Measurements from ENCODE around the gene KIFAP3. TPM values are rescaled to one million over a fixed set of nuclear protein-coding genes. Genes with fewer than 3 reads are reported as not detected.

Gene KIFAP3
- total and polyA plus RNA-seq, 9 donors: 16.1 to 35.5 (median 31.4) TPM

DNA sequence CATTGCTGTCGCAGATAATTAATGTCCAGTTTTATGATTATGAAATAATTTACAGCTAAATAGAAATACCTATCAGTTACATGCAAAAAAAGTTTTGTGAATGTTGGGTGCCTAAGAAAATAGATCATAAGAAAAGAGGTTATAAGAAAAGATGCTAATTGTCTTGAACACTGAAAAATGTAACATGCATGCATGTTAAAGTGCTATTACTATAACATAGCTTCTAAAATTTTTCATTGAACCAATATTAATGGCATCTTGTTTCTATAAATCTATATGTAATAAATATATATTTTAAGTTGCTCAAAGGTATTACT lies 145.3 kb downstream of the KIFAP3 start:
- no peak overlapping the region for H3K27ac ChIP-seq
- H3K9me3 ChIP-seq: no peaks in the 10 kb centered on the region
- H3K27me3 ChIP-seq: no peaks in the 10 kb centered on the region
- intact Hi-C loops (cut with DNase I): no loop called here
- no peaks in the 10 kb centered on the region for H3K4me1 ChIP-seq (ENCODE audit: insufficient read depth)
- DNase-seq: no peak
- no peak for TF ChIP-seq EP300 (IDR thresholded peaks at IDR 0.05)
- 25 to 31% (median 27%) methylated on average over 1 of the region's 1 CpG for WGBS, 3 donors
- H3K4me3 ChIP-seq: no peak overlapping the region
- H3K36me3 ChIP-seq: no peaks in the 10 kb centered on the region

DNA sequence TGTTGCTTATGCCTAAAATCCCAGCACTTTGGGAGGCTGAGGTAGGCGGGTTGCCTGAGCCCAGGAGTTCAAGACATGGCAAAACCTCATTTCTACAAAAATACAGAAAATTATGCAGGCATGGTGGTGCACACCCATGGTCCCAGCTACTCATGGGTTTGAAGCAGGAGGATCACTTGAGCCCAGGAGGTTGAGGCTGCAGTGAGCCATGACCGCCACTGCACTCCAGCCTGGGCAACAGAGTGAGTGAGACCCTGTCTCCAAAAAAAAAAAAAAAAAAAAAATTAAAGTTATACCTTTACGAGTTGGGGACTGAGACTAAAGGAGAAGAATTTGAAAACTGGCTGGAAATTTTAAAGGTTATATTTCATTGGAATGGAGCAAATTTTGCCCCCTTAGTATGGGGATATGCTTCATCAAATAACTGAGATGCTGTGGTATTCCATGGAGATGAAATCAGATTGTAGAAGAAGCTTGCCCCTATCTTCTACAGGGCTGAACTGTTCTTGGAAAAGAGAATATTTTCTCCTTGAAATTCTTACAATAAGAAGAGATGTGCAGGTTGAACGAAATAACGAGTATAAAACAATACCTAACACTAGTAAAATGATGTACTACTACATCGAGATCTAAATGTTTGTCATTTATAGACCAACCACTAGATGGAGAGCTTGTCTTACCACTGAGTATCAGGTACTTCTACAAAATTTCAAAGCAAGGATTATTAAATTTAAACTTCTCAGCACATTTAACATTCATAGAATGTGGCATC lies 145.9 kb downstream of the KIFAP3 start:
- no peak for DNase-seq
- Histone ChIP-seq H3K36me3 (no peaks in the 10 kb centered on the region), H3K27me3 (no peaks in the 10 kb centered on the region), H3K4me3 (no peak overlapping the region), H3K4me1 (ENCODE audit: insufficient read depth) (no peaks in the 10 kb centered on the region), H3K9me3 (no peaks in the 10 kb centered on the region), H3K27ac (no peak overlapping the region)
- no peak for TF ChIP-seq EP300 (IDR thresholded peaks at IDR 0.05)
- TF ChIP-seq, protein P1, sequence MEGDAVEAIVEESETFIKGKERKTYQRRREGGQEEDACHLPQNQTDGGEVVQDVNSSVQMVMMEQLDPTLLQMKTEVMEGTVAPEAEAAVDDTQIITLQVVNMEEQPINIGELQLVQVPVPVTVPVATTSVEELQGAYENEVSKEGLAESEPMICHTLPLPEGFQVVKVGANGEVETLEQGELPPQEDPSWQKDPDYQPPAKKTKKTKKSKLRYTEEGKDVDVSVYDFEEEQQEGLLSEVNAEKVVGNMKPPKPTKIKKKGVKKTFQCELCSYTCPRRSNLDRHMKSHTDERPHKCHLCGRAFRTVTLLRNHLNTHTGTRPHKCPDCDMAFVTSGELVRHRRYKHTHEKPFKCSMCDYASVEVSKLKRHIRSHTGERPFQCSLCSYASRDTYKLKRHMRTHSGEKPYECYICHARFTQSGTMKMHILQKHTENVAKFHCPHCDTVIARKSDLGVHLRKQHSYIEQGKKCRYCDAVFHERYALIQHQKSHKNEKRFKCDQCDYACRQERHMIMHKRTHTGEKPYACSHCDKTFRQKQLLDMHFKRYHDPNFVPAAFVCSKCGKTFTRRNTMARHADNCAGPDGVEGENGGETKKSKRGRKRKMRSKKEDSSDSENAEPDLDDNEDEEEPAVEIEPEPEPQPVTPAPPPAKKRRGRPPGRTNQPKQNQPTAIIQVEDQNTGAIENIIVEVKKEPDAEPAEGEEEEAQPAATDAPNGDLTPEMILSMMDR (IDR thresholded peaks at IDR 0.05): peak; percentile 37 to 61 (median 45)
- intact Hi-C loops (cut with DNase I): no loop called here
- WGBS, 3 donors: 37 to 47% (median 42%) methylated on average over 6 of the region's 6 CpGs

DNA sequence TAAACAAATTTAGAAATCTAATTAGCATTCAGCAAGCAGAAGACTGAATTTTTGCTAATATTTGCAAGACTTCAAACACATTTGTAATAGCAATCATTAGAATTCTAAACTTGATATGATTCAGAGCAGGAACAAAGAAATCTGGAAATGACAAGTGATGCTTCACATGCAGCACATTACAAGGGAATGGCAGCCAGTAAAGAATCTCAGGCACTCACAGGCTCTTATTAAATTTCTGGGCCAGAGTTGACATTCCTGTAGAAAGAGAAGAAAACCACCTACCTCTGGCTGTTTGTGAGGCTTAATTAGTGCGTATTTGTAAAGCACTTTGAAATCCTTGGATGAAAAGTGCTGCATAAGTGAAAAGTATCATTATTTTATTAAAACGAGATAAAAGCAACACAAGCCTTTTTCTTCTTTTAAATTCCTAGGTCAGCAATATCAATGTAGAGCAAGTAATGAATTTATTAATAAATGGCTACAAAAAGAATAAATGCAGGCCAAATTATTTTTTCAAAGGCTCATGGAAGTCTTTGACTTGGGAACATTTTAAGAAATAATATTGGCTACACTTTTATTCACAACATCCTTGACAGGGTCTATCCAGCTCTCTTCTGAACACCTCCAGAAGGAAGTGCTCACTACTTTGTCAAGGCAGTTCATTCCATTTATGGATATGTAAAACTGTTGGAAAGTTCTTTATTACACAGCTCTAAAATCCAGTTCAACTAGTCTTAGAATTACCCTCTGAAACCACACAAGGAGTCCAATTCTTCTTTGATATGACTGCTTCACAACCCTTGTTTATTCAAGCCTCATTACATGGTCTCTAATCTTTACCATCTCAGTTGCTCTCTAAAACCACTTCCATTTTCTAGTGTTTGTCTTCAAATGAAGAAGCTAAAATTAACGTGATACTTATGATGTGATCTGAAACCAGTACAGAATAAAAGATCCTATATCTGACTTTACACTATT lies 148.7 kb downstream of the KIFAP3 start:
- H3K4me3 ChIP-seq: no peak overlapping the region
- 61 to 63% (median 62%) methylated on average over 3 of the region's 3 CpGs for WGBS, 3 donors
- H3K27ac ChIP-seq: no peak overlapping the region
- no peaks in the 10 kb centered on the region for H3K9me3 ChIP-seq
- no peaks in the 10 kb centered on the region for H3K27me3 ChIP-seq
- H3K4me1 ChIP-seq (ENCODE audit: insufficient read depth): no peaks in the 10 kb centered on the region
- TF ChIP-seq EP300 (IDR thresholded peaks at IDR 0.05): no peak
- DNase-seq: no peak
- intact Hi-C loops (cut with DNase I): no loop called here
- no peaks in the 10 kb centered on the region for H3K36me3 ChIP-seq

DNA sequence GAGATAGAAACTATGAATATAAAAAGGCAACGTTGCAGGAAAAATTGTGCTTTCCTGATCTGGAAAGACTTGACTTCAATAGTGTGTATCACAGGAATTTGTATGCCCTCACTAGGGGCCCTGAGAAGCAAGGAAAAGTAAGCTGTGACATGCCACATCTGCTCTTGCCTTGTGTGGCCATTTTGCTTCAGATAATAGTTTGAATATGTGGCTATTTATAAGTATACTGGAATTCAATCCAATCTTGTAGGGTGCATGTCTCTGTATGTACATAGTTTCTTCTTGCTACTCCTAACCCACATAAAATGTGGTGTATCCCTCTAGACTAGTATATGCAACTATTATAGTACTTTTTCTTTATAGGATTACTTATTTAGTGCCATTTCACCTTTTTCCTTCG lies 149.7 kb downstream of the KIFAP3 start:
- H3K27ac ChIP-seq: no peak overlapping the region
- 55 to 65% (median 56%) methylated on average over 2 of the region's 2 CpGs for WGBS, 3 donors
- H3K27me3 ChIP-seq: no peaks in the 10 kb centered on the region
- DNase-seq: no peak
- H3K4me1 ChIP-seq (ENCODE audit: insufficient read depth): no peaks in the 10 kb centered on the region
- TF ChIP-seq POLR2A (IDR thresholded peaks at IDR 0.05) (no peak), EP300 (IDR thresholded peaks at IDR 0.05) (no peak)
- TF ChIP-seq, protein P1 (IDR thresholded peaks at IDR 0.05): no peak
- H3K36me3 ChIP-seq: no peaks in the 10 kb centered on the region
- H3K9me3 ChIP-seq: no peaks in the 10 kb centered on the region
- no peak overlapping the region for H3K4me3 ChIP-seq
- intact Hi-C loops (cut with DNase I): no loop called here

DNA sequence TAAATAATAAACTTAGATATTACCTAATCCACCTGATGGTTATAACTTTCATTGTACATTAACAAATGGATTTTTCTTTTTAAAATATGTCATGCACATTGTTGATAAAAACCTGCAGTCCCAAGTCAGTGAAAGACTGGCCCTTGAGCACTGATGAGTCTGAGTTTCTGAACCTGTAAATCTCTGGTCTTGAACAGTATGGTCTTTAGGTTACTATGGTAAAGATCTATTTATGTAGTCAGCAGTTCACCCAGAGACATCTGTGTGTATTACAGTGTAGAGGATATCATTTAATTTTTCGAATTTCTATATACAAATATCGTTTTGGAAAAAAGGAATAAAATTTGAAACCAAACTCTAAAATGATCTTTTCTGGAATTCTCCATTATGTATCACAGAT lies 150.4 kb downstream of the KIFAP3 start:
- intact Hi-C loops (cut with DNase I): no loop called here
- H3K27ac ChIP-seq: no peak overlapping the region
- no peak for DNase-seq
- no peak for TF ChIP-seq EP300 (IDR thresholded peaks at IDR 0.05)
- no peak for TF ChIP-seq POLR2A (IDR thresholded peaks at IDR 0.05)
- TF ChIP-seq, protein P1 (IDR thresholded peaks at IDR 0.05): no peak
- 95 to 98% (median 96%) methylated on average over 2 of the region's 2 CpGs for WGBS, 3 donors
- H3K9me3 ChIP-seq: no peaks in the 10 kb centered on the region
- no peaks in the 10 kb centered on the region for H3K36me3 ChIP-seq
- H3K4me1 ChIP-seq (ENCODE audit: insufficient read depth): no peaks in the 10 kb centered on the region
- H3K4me3 ChIP-seq: no peak overlapping the region
- H3K27me3 ChIP-seq: no peaks in the 10 kb centered on the region
